Esophagus mucosa (tissue), 1 donor: ENCODE data around the gene GCG. TPM values are rescaled to one million over a fixed set of nuclear protein-coding genes. Genes with fewer than 3 reads are reported as not detected.
A peak's percentile ranks its signal among the peaks of the same experiment; 100 is the strongest.

Source experiments
- ATAC-seq: fragments of 200-7000 bp; cut with Tn5 transposase; one replicate; pipeline ENCODE4 v1.9.1; 2020
- total RNA-seq: library from RNA; stranded (reverse); gene quantifications from one replicate; pipeline ENCODE4 v1.2.4, GENCODE V29; 2023
- donor health status: DM: yes; HTN: yes; CAD: no.

GCG gene
- not detected for total RNA-seq

- ATAC-seq: no peak
Observed at GRCh38 chr2:162152147-162152546, at the start of gene GCG. Gene GCG (minus strand): TSS chr2:162152247. CDS start chr2:162149178, 3,069 bp downstream.

GRCh38 chr2:162200636-162201035 lies 48.6 kb upstream of the GCG start:
- ATAC-seq: no peak

DNA sequence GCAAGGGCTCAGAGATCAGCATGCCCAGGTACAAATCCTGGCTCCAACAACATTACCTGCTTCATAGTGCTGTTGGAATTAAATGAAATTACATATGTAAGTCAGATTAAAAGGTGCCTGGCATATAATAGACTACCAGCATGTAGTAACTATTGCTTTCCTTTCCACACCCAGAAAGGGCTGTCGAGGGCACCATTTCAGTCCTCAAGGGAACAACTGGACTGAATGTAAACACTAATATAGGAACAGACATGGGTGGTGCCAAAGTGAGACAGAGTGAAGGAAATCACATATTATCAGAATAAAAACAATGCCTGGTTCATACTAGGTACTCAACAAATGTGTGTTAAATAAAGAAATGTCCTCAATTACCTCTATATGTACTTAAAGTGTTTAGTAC lies 47.9 kb upstream of the GCG start:
- no peak for ATAC-seq

GRCh38 chr2:162198239-162198638 lies 46.2 kb upstream of the GCG start:
- ATAC-seq: no peak

- ATAC-seq: no peak
Observed at GRCh38 chr2:162197069-162197825, 45.2 kb upstream of the GCG start.

- no peak for ATAC-seq
Observed at GRCh38 chr2:162196638-162197037, 44.6 kb upstream of the GCG start.

DNA sequence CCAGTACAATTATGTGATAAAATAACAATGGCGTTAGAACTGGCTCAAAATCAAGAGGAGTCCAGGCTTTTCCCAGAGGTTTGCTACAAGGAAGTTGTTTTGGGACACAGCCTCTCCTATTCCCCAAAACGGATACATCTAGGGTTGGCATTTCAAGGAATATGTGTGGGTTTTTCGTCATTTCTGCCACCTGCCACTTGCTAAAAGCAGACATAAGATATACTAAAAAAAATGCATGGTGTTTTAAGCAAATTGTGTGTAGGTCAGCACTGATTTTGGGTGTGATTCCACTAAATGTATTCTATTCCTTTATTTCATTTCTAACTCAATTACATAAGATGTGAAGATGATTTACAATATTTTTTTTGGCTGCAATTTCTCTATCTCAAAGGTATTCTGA lies 36.4 kb upstream of the GCG start:
- no peak for ATAC-seq

DNA sequence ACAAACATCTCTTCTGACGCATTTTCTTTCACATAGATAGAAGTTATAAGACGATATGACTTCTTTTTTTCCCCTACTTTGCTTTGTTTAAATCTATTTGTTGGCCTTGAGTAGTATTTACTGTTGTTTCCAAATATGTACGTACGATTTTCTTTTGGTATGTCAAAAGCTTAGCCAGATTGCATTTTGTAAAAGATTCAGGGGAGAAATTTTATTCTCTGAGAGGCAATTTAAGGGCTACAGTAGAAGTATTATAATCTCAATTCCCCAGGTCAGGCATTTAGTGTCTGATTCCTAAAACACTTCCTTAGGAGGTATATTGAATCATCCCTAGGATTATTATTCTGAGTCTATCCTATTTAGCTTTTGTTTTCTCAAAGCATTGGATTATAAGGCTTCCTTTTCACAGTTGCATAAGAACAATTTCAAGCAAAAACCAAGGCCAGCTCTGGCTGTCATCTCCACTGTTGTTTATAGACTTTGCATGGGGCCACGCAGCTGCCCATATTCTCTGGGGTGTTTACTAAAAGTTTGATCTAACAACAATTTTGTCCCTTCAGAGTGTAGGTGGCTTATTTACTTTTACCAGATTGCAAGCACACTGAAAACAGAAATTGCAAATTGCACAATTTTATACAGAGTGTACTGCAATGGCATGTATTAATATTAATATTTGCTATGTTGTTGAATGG lies 33.6 kb upstream of the GCG start:
- ATAC-seq: no peak

GRCh38 chr2:162184821-162185450 lies 32.9 kb upstream of the GCG start:
- no peak for ATAC-seq

- no peak for ATAC-seq
Observed at GRCh38 chr2:162184359-162184758, 32.3 kb upstream of the GCG start.

GRCh38 chr2:162182395-162182794 lies 30.3 kb upstream of the GCG start:
- ATAC-seq: no peak

GRCh38 chr2:162177301-162177700 lies 25.3 kb upstream of the GCG start:
- no peak for ATAC-seq

DNA sequence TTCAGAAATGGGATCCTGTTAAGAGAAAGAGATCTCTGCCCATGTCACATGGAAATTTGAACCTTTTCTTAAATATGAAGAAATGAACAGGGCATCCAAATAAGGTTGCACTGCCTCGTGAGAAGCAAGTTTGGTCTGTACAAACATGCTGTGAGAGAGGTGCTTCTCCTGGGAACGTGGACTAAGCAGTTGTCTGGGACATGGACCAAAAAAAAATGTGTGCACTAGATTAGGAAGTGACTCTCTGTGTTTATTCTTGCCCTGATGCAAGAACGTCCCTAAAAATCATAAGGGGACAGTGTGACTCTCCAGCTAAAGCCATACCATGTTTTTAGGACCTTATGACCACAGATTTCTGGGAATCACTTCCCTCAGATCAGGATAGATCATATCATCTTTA lies 23.7 kb upstream of the GCG start:
- no peak for ATAC-seq

GRCh38 chr2:162174746-162175145 lies 22.7 kb upstream of the GCG start:
- ATAC-seq: no peak

DNA sequence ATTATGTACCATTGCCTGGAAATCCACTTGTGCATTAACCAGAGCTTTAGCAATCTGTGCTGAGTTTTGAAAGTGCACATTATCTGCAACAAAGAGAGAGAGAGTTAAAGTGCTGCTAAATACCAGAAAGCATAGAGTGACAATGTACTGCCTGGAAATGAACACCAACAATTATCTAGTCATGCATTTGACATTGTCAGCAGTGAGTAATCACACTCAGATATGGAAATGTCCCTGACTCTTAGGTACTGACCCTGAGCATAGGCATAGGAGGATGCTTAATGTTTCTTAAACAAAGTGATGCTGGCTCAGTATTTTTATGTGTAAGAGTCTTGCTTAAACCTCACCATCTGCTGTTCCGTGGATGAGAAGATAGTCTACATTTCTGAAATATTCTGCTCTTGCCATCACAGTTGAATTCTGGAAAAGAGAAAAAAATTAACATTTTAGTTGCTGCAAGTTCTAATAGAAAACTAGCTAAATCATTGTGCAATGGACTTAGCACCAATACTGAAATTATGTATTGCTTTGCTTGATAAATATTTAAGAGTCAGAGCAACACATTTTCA lies 20.8 kb upstream of the GCG start:
- ATAC-seq: no peak

- ATAC-seq: no peak
Observed at GRCh38 chr2:162166745-162167144, 14.7 kb upstream of the GCG start.

- no peak for ATAC-seq
Observed at GRCh38 chr2:162166174-162166573, 14.1 kb upstream of the GCG start.

- no peak for ATAC-seq
Observed at GRCh38 chr2:162164802-162165201, 12.8 kb upstream of the GCG start.

- no peak for ATAC-seq
Observed at GRCh38 chr2:162159446-162159845, 7.4 kb upstream of the GCG start.

GRCh38 chr2:162156149-162156548 lies 4.1 kb upstream of the GCG start:
- ATAC-seq: no peak

DNA sequence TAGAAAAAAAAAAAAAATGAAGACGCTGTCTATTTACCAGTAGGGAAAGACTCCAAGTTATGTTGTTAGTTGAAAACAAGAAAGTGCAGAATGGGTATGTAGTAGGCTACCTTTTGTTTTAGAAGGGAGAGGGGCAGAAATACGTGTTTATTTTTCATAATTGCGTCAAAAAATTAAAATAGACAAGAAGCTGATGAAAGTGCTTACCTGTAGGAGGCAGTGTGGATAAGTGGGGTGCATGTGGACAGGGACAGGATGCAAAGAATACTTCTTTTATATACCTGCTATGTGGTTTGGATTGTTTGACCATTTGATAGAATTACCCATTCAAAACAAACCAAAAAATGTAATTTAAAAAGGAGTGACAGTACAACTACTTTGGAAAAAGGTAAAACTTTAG lies 3.0 kb upstream of the GCG start:
- ATAC-seq: no peak

- peak; percentile 63 for ATAC-seq
Observed at GRCh38 chr2:162153608-162154224, 1.7 kb upstream of the GCG start.

DNA sequence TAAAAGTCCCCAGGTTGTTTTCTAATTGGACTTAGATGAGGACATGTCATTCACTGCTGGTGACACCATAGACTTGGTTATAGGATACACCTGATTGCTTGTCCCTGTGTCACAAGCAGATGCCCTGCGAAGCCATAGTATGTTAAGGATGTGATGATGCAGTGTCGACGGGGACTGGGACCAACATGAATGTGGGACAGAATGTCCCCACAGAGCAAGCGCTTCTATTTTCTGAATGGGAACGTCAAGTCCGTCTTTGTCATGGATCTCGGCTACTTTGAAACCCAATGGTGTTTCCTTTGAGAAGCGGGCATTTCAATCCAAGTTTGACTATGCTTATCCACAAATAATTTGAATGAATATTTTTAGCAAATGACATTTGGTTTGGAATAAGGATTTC lies 2.1 kb downstream of the GCG start:
- ATAC-seq: no peak
